Hematopoietic multipotent progenitor cell treated with erythropoietin and hydrocortisone succinate and interleukin-3 and kit ligand, for 6 days (in vitro differentiated cells): ENCODE data around the gene CITED1.
"Not testable (repeated sequence)": the region's sequence is repeated elsewhere in the genome, so short reads cannot be mapped to it uniquely, and the experiment has no call there.

ENCODE experiments used
- DNase-seq: peaks from one replicate; pipeline ENCODE4 v3.0.0-alpha.2; 2015

CITED1 gene

GRCh38 chrX:72305286-72306084 lies at the start of gene CITED1:
Gene CITED1 (minus strand): TSS chrX:72305914. CDS start chrX:72302869, 3,045 bp downstream.
- peak; percentile 23 for DNase-seq

- DNase-seq = no peak
These were observed 47.1 kb upstream of the CITED1 start for GRCh38 chrX:72352786-72353185.

GRCh38 chrX:72351606-72352334 lies 46.1 kb upstream of the CITED1 start:
- DNase-seq = no peak

GRCh38 chrX:72349190-72349589 lies 43.5 kb upstream of the CITED1 start:
- DNase-seq = no peak

- no peak for DNase-seq
These were observed 42.7 kb upstream of the CITED1 start for GRCh38 chrX:72348247-72348979.

- DNase-seq = no peak
These were observed 41.7 kb upstream of the CITED1 start for GRCh38 chrX:72347366-72347765.

- no peak for DNase-seq
These were observed 40.7 kb upstream of the CITED1 start for GRCh38 chrX:72346302-72346949.

GRCh38 chrX:72340626-72341025 lies 34.9 kb upstream of the CITED1 start:
- no peak for DNase-seq

GRCh38 chrX:72340041-72340440 lies 34.3 kb upstream of the CITED1 start:
- no peak for DNase-seq

GRCh38 chrX:72330131-72330530 lies 24.4 kb upstream of the CITED1 start:
- DNase-seq = no peak

- DNase-seq = no peak
These were observed 21.0 kb upstream of the CITED1 start for GRCh38 chrX:72326605-72327300.

- DNase-seq = not testable (repeated sequence)
These were observed 13.9 kb upstream of the CITED1 start for GRCh38 chrX:72319651-72320050.

GRCh38 chrX:72317139-72317538 lies 11.4 kb upstream of the CITED1 start:
- DNase-seq = no peak

GRCh38 chrX:72316408-72317110 lies 10.8 kb upstream of the CITED1 start:
- DNase-seq = no peak

GRCh38 chrX:72314881-72315280 lies 9.2 kb upstream of the CITED1 start:
- no peak for DNase-seq

GRCh38 chrX:72313707-72314641 lies 8.3 kb upstream of the CITED1 start:
- no peak for DNase-seq

- DNase-seq = no peak
These were observed 6.7 kb upstream of the CITED1 start for GRCh38 chrX:72312311-72312940.

GRCh38 chrX:72309297-72310071 lies 3.8 kb upstream of the CITED1 start:
- DNase-seq = peak; percentile 44
